K562 (cell line): Measurements from ENCODE around the gene WRAP53. TPM values are rescaled to one million over a fixed set of nuclear protein-coding genes. Genes with fewer than 3 reads are reported as not detected.

Source experiments
- CHD1 ChIP-seq: fragments of 200-600 bp; sonication (generic); IDR thresholded peaks from one replicate; pipeline ENCODE4 v1.6.1; 2012; ENCODE audit warnings: mild to moderate bottlenecking, moderate library complexity, low read length, inconsistent platforms
- FOXA1 ChIP-seq: fragments of 450-650 bp; IDR thresholded peaks from 2 replicates; pipeline ENCODE4 v1.6.1; 2016; ENCODE audit warnings: mild to moderate bottlenecking, borderline replicate concordance
- HNRNPLL ChIP-seq: fragments of 200-400 bp; formaldehyde crosslinking; IDR thresholded peaks from 2 replicates; pipeline ENCODE4 v1.6.1; 2017; ENCODE audit warnings: low read length, low read depth, mild to moderate bottlenecking; ENCODE audit not compliant: poor library complexity, severe bottlenecking
- MCM5 ChIP-seq: fragments of 450-650 bp; IDR thresholded peaks from 2 replicates; pipeline ENCODE4 v1.6.1; 2016; ENCODE audit warnings: low read depth
- SP2 ChIP-seq: IDR thresholded peaks from 2 replicates; pipeline ENCODE4 v1.6.1; 2011; ENCODE audit warnings: mild to moderate bottlenecking, low read depth, low read length, moderate library complexity; ENCODE audit not compliant: poor library complexity, severe bottlenecking; ENCODE audit errors: extremely low read depth
- SRSF9 ChIP-seq: fragments of 200-400 bp; formaldehyde crosslinking; IDR thresholded peaks from 2 replicates; pipeline ENCODE4 v1.6.1; 2017; ENCODE audit warnings: low read depth, low read length, borderline replicate concordance
- ZNF197 ChIP-seq: fragments of 200-800 bp; sonication (Bioruptor generic); IDR thresholded peaks from 2 replicates; pipeline ENCODE4 v1.6.1; 2016; ENCODE audit warnings: low read depth, missing genetic modification characterization, missing compliant biosample characterization
- ZNF3 ChIP-seq: fragments of 250-450 bp; sonication (Bioruptor Pico); IDR thresholded peaks from 2 replicates; pipeline ENCODE4 v1.5.0; 2021; ENCODE audit warnings: mild to moderate bottlenecking, moderate library complexity
- ZNF551 ChIP-seq: fragments of 250-450 bp; sonication (Bioruptor Pico); IDR thresholded peaks from 2 replicates; pipeline ENCODE4 v1.5.0; 2021; ENCODE audit warnings: mild to moderate bottlenecking, moderate library complexity
- ZNF780A ChIP-seq: fragments of 250-450 bp; sonication (Bioruptor Pico); IDR thresholded peaks from 2 replicates; pipeline ENCODE4 v1.5.0; 2021; ENCODE audit warnings: mild to moderate bottlenecking
- polyA plus RNA-seq, 8 experiments: library from polyadenylated mRNA; depleted of rRNA in 4 of 8; stranded (reverse) in 5 of 8; unstranded in 3 of 8; fragments of >200 nt; fragmentation: Nextera tagmentation in 2 of 8; fragmentation: Illumina TruSeq in 1 of 8; extraction: Ambion mirVana in 2 of 8; extraction: Trizol in 1 of 8; gene quantifications; 2 replicates each; pipeline versions ENCODE4 v1.2.1 to v1.2.3, GENCODE V29; 2011 to 2014; ENCODE audit warnings: inconsistent platforms in 1 of 8, missing spikeins in 1 of 8
- total RNA-seq, 7 experiments: library from RNA; depleted of rRNA in 6 of 7; stranded (reverse); fragments of >200 nt in 6 of 7; fragmentation: Illumina TruSeq in 2 of 7; extraction: Trizol in 2 of 7; gene quantifications; 2 replicates each; pipeline versions ENCODE4 v1.2.1 to v1.2.3, GENCODE V29; 2011 to 2021; ENCODE audit warnings: low replicate concordance in 1 of 7
- TF ChIP-seq, protein P1 (sequence below): fragments of 250-450 bp; sonication (Bioruptor Pico); IDR thresholded peaks from 2 replicates; pipeline ENCODE4 v1.4.0; 2020; ENCODE audit warnings: borderline replicate concordance
- TF ChIP-seq, protein P2 (sequence below): conservative IDR thresholded peaks from 2 replicates; pipeline ENCODE4 v1.6.1; 2011; ENCODE audit warnings: low read depth, mild to moderate bottlenecking, low read length; ENCODE audit not compliant: control insufficient read depth
- TF ChIP-seq, protein P3 (sequence below): fragments of 450-650 bp; IDR thresholded peaks from one replicate; pipeline ENCODE4 v1.6.1; 2018; ENCODE audit warnings: mild to moderate bottlenecking, moderate library complexity; ENCODE audit not compliant: partially characterized antibody
- TF ChIP-seq, protein P4 (sequence below): fragments of 250-450 bp; sonication (Bioruptor Pico); IDR thresholded peaks from 2 replicates; pipeline ENCODE4 v1.5.0; 2022; ENCODE audit warnings: mild to moderate bottlenecking
- TF ChIP-seq, protein P5 (sequence below): sonication (generic); formaldehyde crosslinking; IDR thresholded peaks from 2 replicates; pipeline ENCODE4 v1.8.0; 2022; ENCODE audit warnings: missing genetic modification reagents, mild to moderate bottlenecking, borderline replicate concordance

Gene WRAP53
- total and polyA plus RNA-seq, 9 of the 15 experiments (the other 6 are each of a cell fraction or from before 2014, with no cell fraction given), result 0.72 to 18.2 (median 13.4) TPM

DNA sequence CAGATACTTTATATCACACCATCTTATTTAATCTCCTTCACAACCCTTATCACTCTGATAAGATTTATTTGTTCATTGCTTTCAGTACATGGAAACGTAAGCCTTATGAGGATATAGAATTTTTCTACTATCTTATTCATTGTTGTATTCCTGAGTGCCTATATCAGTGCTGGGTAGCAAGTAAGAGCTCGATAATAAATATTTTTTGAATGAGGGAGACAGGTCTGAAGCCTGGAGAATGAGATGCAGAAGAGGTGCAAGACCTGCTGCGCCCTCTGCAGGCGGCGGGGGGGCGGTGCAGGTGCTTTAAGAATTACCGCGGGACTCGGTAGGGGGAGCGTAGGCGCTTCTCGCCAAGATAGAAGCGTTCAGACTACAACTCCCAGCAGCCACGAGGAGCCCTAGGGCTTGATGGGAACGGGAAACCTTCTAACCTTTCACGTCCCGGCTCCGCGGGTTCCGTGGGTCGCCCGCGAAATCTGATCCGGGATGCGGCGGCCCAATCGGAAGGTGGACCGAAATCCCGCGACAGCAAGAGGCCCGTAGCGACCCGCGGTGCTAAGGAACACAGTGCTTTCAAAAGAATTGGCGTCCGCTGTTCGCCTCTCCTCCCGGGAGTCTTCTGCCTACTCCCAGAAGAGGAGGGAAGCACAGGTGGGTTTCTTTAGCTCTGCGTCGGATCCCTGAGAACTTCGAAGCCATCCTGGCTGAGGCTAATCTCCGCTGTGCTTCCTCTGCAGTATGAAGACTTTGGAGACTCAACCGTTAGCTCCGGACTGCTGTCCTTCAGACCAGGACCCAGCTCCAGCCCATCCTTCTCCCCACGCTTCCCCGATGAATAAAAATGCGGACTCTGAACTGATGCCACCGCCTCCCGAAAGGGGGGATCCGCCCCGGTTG lies at the start of gene WRAP53 (continued):
- no peak for TF ChIP-seq FOXA1
- TF ChIP-seq ZNF3 (CRISPR knock-in tag), result no peak
- no peak for TF ChIP-seq CHD1
- TF ChIP-seq SRSF9, result no peak
- TF ChIP-seq, protein P1, sequence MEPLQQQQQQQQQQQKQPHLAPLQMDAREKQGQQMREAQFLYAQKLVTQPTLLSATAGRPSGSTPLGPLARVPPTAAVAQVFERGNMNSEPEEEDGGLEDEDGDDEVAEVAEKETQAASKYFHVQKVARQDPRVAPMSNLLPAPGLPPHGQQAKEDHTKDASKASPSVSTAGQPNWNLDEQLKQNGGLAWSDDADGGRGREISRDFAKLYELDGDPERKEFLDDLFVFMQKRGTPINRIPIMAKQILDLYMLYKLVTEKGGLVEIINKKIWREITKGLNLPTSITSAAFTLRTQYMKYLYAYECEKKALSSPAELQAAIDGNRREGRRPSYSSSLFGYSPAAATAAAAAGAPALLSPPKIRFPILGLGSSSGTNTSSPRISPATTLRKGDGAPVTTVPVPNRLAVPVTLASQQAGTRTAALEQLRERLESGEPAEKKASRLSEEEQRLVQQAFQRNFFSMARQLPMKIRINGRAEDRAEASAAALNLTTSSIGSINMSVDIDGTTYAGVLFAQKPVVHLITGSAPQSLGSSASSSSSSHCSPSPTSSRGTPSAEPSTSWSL (CRISPR knock-in tag), result no peak
- TF ChIP-seq, protein P2, sequence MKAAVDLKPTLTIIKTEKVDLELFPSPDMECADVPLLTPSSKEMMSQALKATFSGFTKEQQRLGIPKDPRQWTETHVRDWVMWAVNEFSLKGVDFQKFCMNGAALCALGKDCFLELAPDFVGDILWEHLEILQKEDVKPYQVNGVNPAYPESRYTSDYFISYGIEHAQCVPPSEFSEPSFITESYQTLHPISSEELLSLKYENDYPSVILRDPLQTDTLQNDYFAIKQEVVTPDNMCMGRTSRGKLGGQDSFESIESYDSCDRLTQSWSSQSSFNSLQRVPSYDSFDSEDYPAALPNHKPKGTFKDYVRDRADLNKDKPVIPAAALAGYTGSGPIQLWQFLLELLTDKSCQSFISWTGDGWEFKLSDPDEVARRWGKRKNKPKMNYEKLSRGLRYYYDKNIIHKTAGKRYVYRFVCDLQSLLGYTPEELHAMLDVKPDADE, result peak; percentile 93; the same call in 1 of the 2 replicates
- TF ChIP-seq ZNF780A (CRISPR knock-in tag), result no peak
- no peak for TF ChIP-seq ZNF197 (CRISPR knock-in tag)
- no peak for TF ChIP-seq MCM5
- TF ChIP-seq, protein P3, sequence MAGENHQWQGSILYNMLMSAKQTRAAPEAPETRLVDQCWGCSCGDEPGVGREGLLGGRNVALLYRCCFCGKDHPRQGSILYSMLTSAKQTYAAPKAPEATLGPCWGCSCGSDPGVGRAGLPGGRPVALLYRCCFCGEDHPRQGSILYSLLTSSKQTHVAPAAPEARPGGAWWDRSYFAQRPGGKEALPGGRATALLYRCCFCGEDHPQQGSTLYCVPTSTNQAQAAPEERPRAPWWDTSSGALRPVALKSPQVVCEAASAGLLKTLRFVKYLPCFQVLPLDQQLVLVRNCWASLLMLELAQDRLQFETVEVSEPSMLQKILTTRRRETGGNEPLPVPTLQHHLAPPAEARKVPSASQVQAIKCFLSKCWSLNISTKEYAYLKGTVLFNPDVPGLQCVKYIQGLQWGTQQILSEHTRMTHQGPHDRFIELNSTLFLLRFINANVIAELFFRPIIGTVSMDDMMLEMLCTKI, result no peak
- TF ChIP-seq, protein P4, sequence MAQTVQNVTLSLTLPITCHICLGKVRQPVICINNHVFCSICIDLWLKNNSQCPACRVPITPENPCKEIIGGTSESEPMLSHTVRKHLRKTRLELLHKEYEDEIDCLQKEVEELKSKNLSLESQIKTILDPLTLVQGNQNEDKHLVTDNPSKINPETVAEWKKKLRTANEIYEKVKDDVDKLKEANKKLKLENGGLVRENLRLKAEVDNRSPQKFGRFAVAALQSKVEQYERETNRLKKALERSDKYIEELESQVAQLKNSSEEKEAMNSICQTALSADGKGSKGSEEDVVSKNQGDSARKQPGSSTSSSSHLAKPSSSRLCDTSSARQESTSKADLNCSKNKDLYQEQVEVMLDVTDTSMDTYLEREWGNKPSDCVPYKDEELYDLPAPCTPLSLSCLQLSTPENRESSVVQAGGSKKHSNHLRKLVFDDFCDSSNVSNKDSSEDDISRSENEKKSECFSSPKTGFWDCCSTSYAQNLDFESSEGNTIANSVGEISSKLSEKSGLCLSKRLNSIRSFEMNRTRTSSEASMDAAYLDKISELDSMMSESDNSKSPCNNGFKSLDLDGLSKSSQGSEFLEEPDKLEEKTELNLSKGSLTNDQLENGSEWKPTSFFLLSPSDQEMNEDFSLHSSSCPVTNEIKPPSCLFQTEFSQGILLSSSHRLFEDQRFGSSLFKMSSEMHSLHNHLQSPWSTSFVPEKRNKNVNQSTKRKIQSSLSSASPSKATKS, result no peak
- TF ChIP-seq HNRNPLL, result peak; percentile 87
- no peak for TF ChIP-seq ZNF551
- TF ChIP-seq, protein P5, sequence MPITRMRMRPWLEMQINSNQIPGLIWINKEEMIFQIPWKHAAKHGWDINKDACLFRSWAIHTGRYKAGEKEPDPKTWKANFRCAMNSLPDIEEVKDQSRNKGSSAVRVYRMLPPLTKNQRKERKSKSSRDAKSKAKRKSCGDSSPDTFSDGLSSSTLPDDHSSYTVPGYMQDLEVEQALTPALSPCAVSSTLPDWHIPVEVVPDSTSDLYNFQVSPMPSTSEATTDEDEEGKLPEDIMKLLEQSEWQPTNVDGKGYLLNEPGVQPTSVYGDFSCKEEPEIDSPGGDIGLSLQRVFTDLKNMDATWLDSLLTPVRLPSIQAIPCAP (CRISPR knock-in tag), result no peak
- no peak for TF ChIP-seq SP2
